Gastrocnemius medialis (tissue), 4 donors: ENCODE measurements around the gene MYO16. TPM values are rescaled to one million over a fixed set of nuclear protein-coding genes. Genes with fewer than 3 reads are reported as not detected.

Experiments
- ATAC-seq, 2 donors: fragments of 150-250 bp; one replicate each; pipeline ENCODE4 v1.9.1; 2016
- DNase-seq, 2 donors: peaks; one replicate each; pipeline ENCODE4 v3.0.0-alpha.2; 2019
- H3K27ac ChIP-seq, 4 donors: fragments of 200-600 bp; sonication (generic); 1 replicate in 1 of 4; 2 replicates in 3 of 4; pipeline ENCODE4 v1.5.1; 2016 to 2018; ENCODE audit warnings: mild to moderate bottlenecking in 2 of 4, moderate library complexity in 1 of 4
- H3K27me3 ChIP-seq, 3 donors: fragments of 200-600 bp; sonication (generic) in 2 of 3; 1 replicate in 1 of 3; 2 replicates in 2 of 3; pipeline versions ENCODE4 v1.5.1 to v1.6.0; 2016 to 2019; ENCODE audit warnings: mild to moderate bottlenecking in 1 of 3, moderate library complexity in 1 of 3
- H3K36me3 ChIP-seq, 2 donors: fragments of 200-600 bp; sonication (generic) in 1 of 2; one replicate each; pipeline ENCODE4 v1.5.1; 2017 to 2018
- H3K4me1 ChIP-seq, 2 donors: fragments of 200-600 bp; sonication (generic) in 1 of 2; one replicate each; pipeline ENCODE4 v1.5.1; 2016 to 2017; ENCODE audit warnings: mild to moderate bottlenecking in 2 of 2
- H3K4me3 ChIP-seq, 4 donors: fragments of 200-600 bp; sonication (generic) in 3 of 4; 1 replicate in 1 of 4; 2 replicates in 3 of 4; pipeline ENCODE4 v1.5.1; 2016 to 2019; ENCODE audit warnings: mild to moderate bottlenecking in 2 of 4
- H3K9me3 ChIP-seq, 3 donors: fragments of 200-600 bp; sonication (generic) in 2 of 3; 1 replicate in 1 of 3; 2 replicates in 2 of 3; pipeline ENCODE4 v1.5.1; 2016 to 2019
- CTCF ChIP-seq, 5 experiments: fragments of 450-650 bp in 3 of 5; fragments of 200-600 bp in 2 of 5; sonication (generic) in 2 of 5; IDR thresholded peaks in 4 of 5; conservative IDR thresholded peaks in 1 of 5; 1 replicate in 4 of 5; 2 replicates in 1 of 5; pipeline ENCODE4 v1.5.1; 2016 to 2019; ENCODE audit warnings: antibody characterized with exemption in 5 of 5, mild to moderate bottlenecking in 3 of 5, moderate library complexity in 3 of 5
- POLR2A ChIP-seq, 2 donors: fragments of 450-650 bp; IDR thresholded peaks; one replicate each; pipeline ENCODE4 v1.6.1; 2017; ENCODE audit warnings: antibody characterized with exemption in 2 of 2, mild to moderate bottlenecking in 2 of 2, moderate library complexity in 2 of 2
- in situ Hi-C, 4 donors: fragments of 200-750 bp; cut with MboI; loops; one replicate each; pipeline versions ENCODE4 v1.15.0 to v1.8.0; 2017; ENCODE audit warnings: low sequenced_read_pairs in 4 of 4
- intact Hi-C: fragments of 100-400 bp; cut with DNase I; formaldehyde crosslinking; loops from one replicate; pipeline ENCODE4 v1.15.1; 2023; ENCODE audit warnings: low total_unique reads
- total RNA-seq, 4 donors: library from RNA; depleted of rRNA; stranded (reverse); fragments of >200 nt; gene quantifications; one replicate each; pipeline versions ENCODE4 v1.1.0 to v1.2.3, GENCODE V29; 2016

MYO16 gene
- total RNA-seq, 4 donors from 2014 or later = 0.02 TPM; not detected in 3

- no peak for ATAC-seq
- H3K4me3 ChIP-seq = no peak overlapping the region
- no peaks in the 10 kb centered on the region for H3K36me3 ChIP-seq
Measured at GRCh38 chr13:108597943-108598342, 31.5 kb upstream of the MYO16 start.

GRCh38 chr13:108606424-108606823 lies 23.0 kb upstream of the MYO16 start:
- Histone ChIP-seq H3K27ac (no peak overlapping the region), H3K36me3 (no peaks in the 10 kb centered on the region), H3K4me3 (no peak overlapping the region), H3K27me3 (no peaks in the 10 kb centered on the region), H3K4me1 (no peaks in the 10 kb centered on the region), H3K9me3 (no peaks in the 10 kb centered on the region)
- DNase-seq (no peak), ATAC-seq (no peak)
- intact Hi-C loops = no loop called here
- TF ChIP-seq CTCF (IDR thresholded peaks at IDR 0.05 in 4 of 5, conservative IDR thresholded peaks at IDR 0.05 in 1 of 5) (no peak), POLR2A (IDR thresholded peaks at IDR 0.05) (no peak)
- in situ Hi-C loops = loop anchor here in 1 of 4 donors (25.0 kb wide), 1 partner anchor 281 kb away; no protein-coding TSS in a partner anchor

More at GRCh38 chr13:108597943-108598342, 31.5 kb upstream of the MYO16 start:
- H3K9me3 ChIP-seq = no peaks in the 10 kb centered on the region
- no peak for TF ChIP-seq POLR2A (IDR thresholded peaks at IDR 0.05)
- TF ChIP-seq CTCF (IDR thresholded peaks at IDR 0.05 in 4 of 5, conservative IDR thresholded peaks at IDR 0.05 in 1 of 5) = no peak
- intact Hi-C loops (no loop called here), in situ Hi-C loops (no loop called here)
- DNase-seq = no peak
- H3K4me1 ChIP-seq = no peaks in the 10 kb centered on the region
- no peaks in the 10 kb centered on the region for H3K27me3 ChIP-seq
- no peak overlapping the region for H3K27ac ChIP-seq

DNA sequence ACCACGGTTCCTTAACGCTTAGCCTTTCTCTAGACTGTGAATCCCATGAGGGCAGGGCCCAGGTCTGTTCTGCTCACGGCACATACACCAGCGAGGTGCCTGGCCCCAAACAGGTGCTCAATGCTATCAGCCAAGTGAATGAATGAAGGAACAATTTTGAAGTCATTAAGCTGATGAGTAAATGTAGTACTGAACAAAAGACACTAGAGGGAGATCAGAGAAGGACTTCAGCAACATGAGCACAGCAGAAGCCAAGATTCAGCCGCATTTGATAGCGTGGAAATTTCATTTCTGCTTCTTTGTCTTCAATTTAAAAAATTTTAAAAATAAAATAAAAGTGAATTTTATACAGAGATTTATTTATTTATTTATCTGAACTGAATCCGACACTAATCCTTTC lies 20.1 kb upstream of the MYO16 start:
- intact Hi-C loops = no loop called here
- H3K9me3 ChIP-seq = no peaks in the 10 kb centered on the region
- in situ Hi-C loops = loop anchor here in 1 of 4 donors (25.0 kb wide), 1 partner anchor 278 kb away; no protein-coding TSS in a partner anchor
- H3K27ac ChIP-seq = no peak overlapping the region
- H3K4me1 ChIP-seq = no peaks in the 10 kb centered on the region
- H3K27me3 ChIP-seq = no peaks in the 10 kb centered on the region
- no peak overlapping the region for H3K4me3 ChIP-seq
- no peak for DNase-seq
- TF ChIP-seq CTCF (IDR thresholded peaks at IDR 0.05 in 4 of 5, conservative IDR thresholded peaks at IDR 0.05 in 1 of 5) = peak in 1 of 5 experiments; percentile 31
- TF ChIP-seq POLR2A (IDR thresholded peaks at IDR 0.05) = no peak
- ATAC-seq = no peak
- H3K36me3 ChIP-seq = no peaks in the 10 kb centered on the region

DNA sequence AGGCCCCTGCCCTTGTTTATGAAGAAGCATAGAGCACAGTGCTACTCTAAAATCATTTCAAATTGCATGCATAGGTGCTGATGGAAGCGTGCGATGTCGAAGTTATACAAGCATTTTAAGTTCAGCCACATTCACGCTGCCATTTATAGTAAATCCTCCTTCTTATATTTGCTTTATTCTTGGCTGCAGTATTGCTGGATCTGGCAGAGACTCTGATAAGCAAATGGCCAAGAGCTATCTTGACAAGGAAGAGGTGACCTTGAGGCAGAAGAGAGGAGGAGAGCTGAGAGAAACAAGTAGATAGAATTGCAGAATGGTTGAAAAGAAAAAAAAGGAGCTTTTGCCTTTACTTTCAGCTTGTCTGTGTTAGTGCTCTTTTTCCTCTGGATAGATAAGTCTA lies 18.9 kb upstream of the MYO16 start:
- TF ChIP-seq CTCF (IDR thresholded peaks at IDR 0.05 in 4 of 5, conservative IDR thresholded peaks at IDR 0.05 in 1 of 5) (no peak), POLR2A (IDR thresholded peaks at IDR 0.05) (no peak)
- Histone ChIP-seq H3K27ac (no peak overlapping the region), H3K27me3 (no peaks in the 10 kb centered on the region), H3K4me3 (no peak overlapping the region), H3K4me1 (no peaks in the 10 kb centered on the region), H3K9me3 (no peaks in the 10 kb centered on the region), H3K36me3 (no peaks in the 10 kb centered on the region)
- intact Hi-C loops (no loop called here), in situ Hi-C loops (loop anchor here in 1 of 4 donors (25.0 kb wide), 1 partner anchor 277 kb away; no protein-coding TSS in a partner anchor)
- DNase-seq (no peak), ATAC-seq (no peak)

GRCh38 chr13:108615241-108615640 lies 14.2 kb upstream of the MYO16 start:
- no peak overlapping the region for H3K27ac ChIP-seq
- ATAC-seq (no peak), DNase-seq (no peak)
- no peaks in the 10 kb centered on the region for H3K9me3 ChIP-seq
- no peaks in the 10 kb centered on the region for H3K4me1 ChIP-seq
- no peak overlapping the region for H3K4me3 ChIP-seq
- intact Hi-C loops (no loop called here), in situ Hi-C loops (loop anchor here in 1 of 4 donors (25.0 kb wide), 1 partner anchor 272 kb away; no protein-coding TSS in a partner anchor)
- H3K36me3 ChIP-seq = no peaks in the 10 kb centered on the region
- no peaks in the 10 kb centered on the region for H3K27me3 ChIP-seq
- TF ChIP-seq CTCF (IDR thresholded peaks at IDR 0.05 in 4 of 5, conservative IDR thresholded peaks at IDR 0.05 in 1 of 5) (no peak), POLR2A (IDR thresholded peaks at IDR 0.05) (no peak)
